GM23338 (cell line): ENCODE data around the gene GPC5. TPM values are rescaled to one million over a fixed set of nuclear protein-coding genes. Genes with fewer than 3 reads are reported as not detected.

Experiments used
- ATAC-seq: fragments of 200-7000 bp; cut with Tn5 transposase; 3 replicates; pipeline ENCODE4 v1.9.1; 2020
- DNase-seq: peaks from one replicate; pipeline ENCODE4 v3.0.0-alpha.2; 2015; ENCODE audit warnings: low spot score
- H2AFZ ChIP-seq: fragments of 200-600 bp; sonication (generic); 2 replicates; pipeline ENCODE4 v1.8.0; 2016; ENCODE audit warnings: antibody characterized with exemption, mild to moderate bottlenecking, moderate library complexity
- H3F3A ChIP-seq: fragments of 200-600 bp; sonication (generic); replicated peaks from 2 replicates; pipeline ENCODE4 v1.8.0; 2017; ENCODE audit warnings: antibody characterized with exemption, mixed run types, low read depth
- H3K27ac ChIP-seq: fragments of 200-600 bp; sonication (generic); 2 replicates; pipeline ENCODE4 v1.6.1; 2016; ENCODE audit warnings: low read depth
- H3K27me3 ChIP-seq: fragments of 200-600 bp; sonication (generic); 2 replicates; pipeline ENCODE4 v1.8.0; 2016; ENCODE audit warnings: mild to moderate bottlenecking, mixed run types, moderate library complexity; ENCODE audit not compliant: insufficient read depth
- H3K36me3 ChIP-seq: fragments of 200-600 bp; sonication (generic); 2 replicates; pipeline ENCODE4 v1.8.0; 2016; ENCODE audit warnings: mild to moderate bottlenecking; ENCODE audit not compliant: insufficient read depth
- H3K4me1 ChIP-seq: fragments of 200-600 bp; sonication (generic); 2 replicates; pipeline ENCODE4 v1.8.0; 2016; ENCODE audit warnings: mild to moderate bottlenecking, moderate library complexity; ENCODE audit not compliant: insufficient read depth
- H3K4me2 ChIP-seq: fragments of 200-600 bp; sonication (generic); 2 replicates; pipeline ENCODE4 v1.7.1; 2017; ENCODE audit warnings: mixed run types
- H3K4me3 ChIP-seq: fragments of 200-600 bp; sonication (generic); 2 replicates; pipeline ENCODE4 v1.6.1; 2016; ENCODE audit warnings: mixed run types
- H3K79me2 ChIP-seq: fragments of 200-600 bp; sonication (generic); replicated peaks from 2 replicates; pipeline ENCODE4 v1.8.0; 2017; ENCODE audit warnings: mild to moderate bottlenecking; ENCODE audit not compliant: insufficient read depth
- H3K9me2 ChIP-seq: fragments of 200-600 bp; sonication (generic); 2 replicates; pipeline ENCODE4 v1.8.0; 2017; ENCODE audit not compliant: insufficient read depth
- H4K20me1 ChIP-seq: fragments of 200-600 bp; sonication (generic); replicated peaks from 2 replicates; pipeline ENCODE4 v1.8.0; 2017; ENCODE audit warnings: mild to moderate bottlenecking; ENCODE audit not compliant: insufficient read depth
- H3K27ac Mint-ChIP-seq: 2 replicates; pipeline ENCODE4 v1.8.0; 2020; ENCODE audit warnings: inconsistent platforms, mild to moderate bottlenecking, moderate library complexity, mixed read lengths
- H3K27me3 Mint-ChIP-seq: 3 replicates; pipeline ENCODE4 v1.8.0; 2022; ENCODE audit warnings: low read depth, mild to moderate bottlenecking, moderate library complexity, mixed read lengths, inconsistent platforms; ENCODE audit not compliant: insufficient read depth, poor library complexity
- H3K36me3 Mint-ChIP-seq: 3 replicates; pipeline ENCODE4 v1.8.0; 2021; ENCODE audit warnings: low read depth, mild to moderate bottlenecking, inconsistent platforms, moderate library complexity, mixed read lengths
- H3K4me1 Mint-ChIP-seq: 3 replicates; pipeline ENCODE4 v1.8.0; 2020; ENCODE audit warnings: mild to moderate bottlenecking, inconsistent platforms, mixed read lengths
- H3K4me3 Mint-ChIP-seq: 3 replicates; pipeline ENCODE4 v1.8.0; 2021; ENCODE audit warnings: moderate library complexity, mild to moderate bottlenecking, inconsistent platforms, mixed read lengths
- H3K9me3 Mint-ChIP-seq: 3 replicates; pipeline ENCODE4 v1.8.0; 2020; ENCODE audit warnings: moderate library complexity, mild to moderate bottlenecking, inconsistent platforms, mixed read lengths
- EZH2 ChIP-seq: fragments of 200-600 bp; sonication (generic); IDR thresholded peaks from one replicate; pipeline ENCODE4 v1.8.0; 2017; ENCODE audit warnings: antibody characterized with exemption, mild to moderate bottlenecking, low read depth; ENCODE audit not compliant: unreplicated experiment
- EZH2phosphoT487 ChIP-seq: fragments of 200-600 bp; sonication (generic); IDR thresholded peaks from one replicate; pipeline ENCODE4 v1.8.1; 2018; ENCODE audit warnings: antibody characterized with exemption; ENCODE audit not compliant: unreplicated experiment
- NANOG ChIP-seq: IDR thresholded peaks from 2 replicates; pipeline ENCODE4 v1.6.1; 2016; ENCODE audit warnings: antibody characterized with exemption, borderline replicate concordance
- POLR2AphosphoS5 ChIP-seq: IDR thresholded peaks from 2 replicates; pipeline ENCODE4 v1.6.1; 2016; ENCODE audit warnings: antibody characterized with exemption, low read depth
- STAT1 ChIP-seq: IDR thresholded peaks from one replicate; pipeline ENCODE4 v1.6.1; 2016; ENCODE audit warnings: antibody characterized with exemption; ENCODE audit not compliant: unreplicated experiment
- ZNF331 ChIP-seq: fragments of 250-450 bp; sonication (Bioruptor Pico); IDR thresholded peaks from 2 replicates; pipeline ENCODE4 v1.5.0; 2020; ENCODE audit warnings: low read depth, mild to moderate bottlenecking, moderate library complexity
- polyA plus RNA-seq: library from polyadenylated mRNA; unstranded; fragments of >200 nt; fragmentation: Nextera tagmentation; extraction: Ambion mirVana; gene quantifications from 2 replicates; pipeline ENCODE4 v1.2.1, GENCODE V29; 2016
- total RNA-seq: library from RNA; depleted of rRNA; stranded (reverse); fragments of >200 nt; shearing (Covaris generic); gene quantifications from 2 replicates; pipeline ENCODE4 v1.2.3, GENCODE V29; 2014
- TF ChIP-seq, protein P1 (sequence below), 2 experiments: fragments of 200-600 bp in 1 of 2; sonication (generic) in 1 of 2; conservative IDR thresholded peaks; 2 replicates each; pipeline versions ENCODE4 v1.5.1 to v1.6.1; 2016 to 2017; ENCODE audit warnings: antibody characterized with exemption in 2 of 2, low read depth in 2 of 2, mild to moderate bottlenecking in 2 of 2, moderate library complexity in 1 of 2
- TF ChIP-seq, protein P2 (sequence below): IDR thresholded peaks from one replicate; pipeline ENCODE4 v1.6.1; 2018; ENCODE audit warnings: antibody characterized with exemption; ENCODE audit not compliant: unreplicated experiment
- TF ChIP-seq, protein P3 (sequence below): fragments of 250-450 bp; sonication (Bioruptor Pico); IDR thresholded peaks from 2 replicates; pipeline ENCODE4 v1.5.0; 2020; ENCODE audit warnings: mild to moderate bottlenecking, moderate library complexity

The GPC5 gene
- total and polyA plus RNA-seq, 2 experiments from 2014 or later, result 0.95 to 1.1 TPM

DNA sequence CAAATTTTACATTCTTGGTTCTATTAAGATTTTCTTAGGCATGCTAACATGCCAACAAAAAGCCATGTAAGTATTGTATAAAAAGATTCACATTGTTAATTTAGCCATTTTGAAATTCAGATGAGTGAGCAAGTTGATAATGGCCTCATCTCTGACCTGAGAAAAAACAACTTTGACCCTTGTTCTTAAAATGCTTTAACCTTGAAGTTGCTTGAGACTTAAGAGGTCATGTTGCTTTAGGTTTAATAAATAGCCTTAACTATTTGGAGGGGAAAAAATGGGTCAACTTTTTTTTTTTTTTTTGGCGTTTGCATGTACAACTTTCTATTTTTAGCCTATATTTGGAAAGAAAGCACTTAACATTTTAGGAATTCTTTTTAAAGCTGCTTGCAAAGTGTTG is 44.9 kb upstream of the GPC5 start (continued):
- TF ChIP-seq, protein P1, sequence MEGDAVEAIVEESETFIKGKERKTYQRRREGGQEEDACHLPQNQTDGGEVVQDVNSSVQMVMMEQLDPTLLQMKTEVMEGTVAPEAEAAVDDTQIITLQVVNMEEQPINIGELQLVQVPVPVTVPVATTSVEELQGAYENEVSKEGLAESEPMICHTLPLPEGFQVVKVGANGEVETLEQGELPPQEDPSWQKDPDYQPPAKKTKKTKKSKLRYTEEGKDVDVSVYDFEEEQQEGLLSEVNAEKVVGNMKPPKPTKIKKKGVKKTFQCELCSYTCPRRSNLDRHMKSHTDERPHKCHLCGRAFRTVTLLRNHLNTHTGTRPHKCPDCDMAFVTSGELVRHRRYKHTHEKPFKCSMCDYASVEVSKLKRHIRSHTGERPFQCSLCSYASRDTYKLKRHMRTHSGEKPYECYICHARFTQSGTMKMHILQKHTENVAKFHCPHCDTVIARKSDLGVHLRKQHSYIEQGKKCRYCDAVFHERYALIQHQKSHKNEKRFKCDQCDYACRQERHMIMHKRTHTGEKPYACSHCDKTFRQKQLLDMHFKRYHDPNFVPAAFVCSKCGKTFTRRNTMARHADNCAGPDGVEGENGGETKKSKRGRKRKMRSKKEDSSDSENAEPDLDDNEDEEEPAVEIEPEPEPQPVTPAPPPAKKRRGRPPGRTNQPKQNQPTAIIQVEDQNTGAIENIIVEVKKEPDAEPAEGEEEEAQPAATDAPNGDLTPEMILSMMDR (conservative IDR thresholded peaks at IDR 0.05; ENCODE audit: low read depth in 2 of 2), result no peak
- no peak for TF ChIP-seq EZH2phosphoT487

DNA sequence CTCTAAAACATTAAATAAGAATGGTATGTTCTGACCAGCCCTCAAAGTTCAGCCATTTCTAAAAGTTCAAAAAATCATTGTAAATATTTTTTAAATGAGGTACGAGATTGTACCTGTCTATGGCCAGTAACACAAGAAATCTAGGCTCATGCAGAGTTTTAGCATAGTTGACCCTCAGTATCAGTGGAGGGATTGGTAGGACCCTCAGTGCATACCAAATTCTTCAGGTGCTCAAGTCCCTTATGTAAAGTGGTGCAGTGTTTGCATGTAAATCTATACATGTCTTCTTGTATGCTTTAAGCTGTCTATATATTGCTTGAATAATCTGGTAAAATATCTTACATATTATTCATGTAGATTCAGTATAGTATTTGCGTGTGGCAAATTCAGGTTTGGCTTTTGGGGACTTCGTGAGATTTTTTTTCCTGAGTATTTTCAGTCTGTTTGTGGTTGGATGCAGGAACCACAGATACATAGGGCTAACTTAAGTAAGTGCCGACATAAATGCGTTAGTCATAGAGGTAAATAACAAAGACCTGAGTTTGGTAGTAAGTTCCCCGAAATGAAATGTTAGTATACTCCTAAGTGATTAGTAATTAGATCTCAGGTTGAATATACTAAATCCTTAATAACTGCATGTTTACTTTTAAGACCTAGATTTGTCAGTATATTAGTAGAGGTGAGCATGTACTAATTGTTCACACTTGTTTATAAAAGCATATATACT is 43.2 kb upstream of the GPC5 start:
- H3K79me2 ChIP-seq, result peaks cover 40% of the 10 kb centered on the region
- ATAC-seq (no peak), DNase-seq (no peak)
- no peaks in the 10 kb centered on the region for H3K9me2 ChIP-seq
- H3K27ac Mint-ChIP-seq, result no peak overlapping the region
- no peaks in the 10 kb centered on the region for H3K27me3 ChIP-seq
- H3K4me1 ChIP-seq, result peaks cover 15% of the 10 kb centered on the region
- no peak overlapping the region for H3K4me2 ChIP-seq
- peak overlapping the region; percentile 2; the same call in 1 of the 2 replicates for H3K27ac ChIP-seq
- H2AFZ ChIP-seq, result no peak overlapping the region
- H3K4me3 Mint-ChIP-seq, result no peak overlapping the region
- peaks cover 66% of the 10 kb centered on the region for H3K36me3 ChIP-seq
- peaks cover 11% of the 10 kb centered on the region for H3K27me3 Mint-ChIP-seq
- H4K20me1 ChIP-seq, result peaks cover 70% of the 10 kb centered on the region
- H3F3A ChIP-seq, result peaks cover 42% of the 10 kb centered on the region
- H3K4me1 Mint-ChIP-seq, result peaks cover 40% of the 10 kb centered on the region
- H3K9me3 Mint-ChIP-seq, result no peaks in the 10 kb centered on the region
- peaks cover 79% of the 10 kb centered on the region for H3K36me3 Mint-ChIP-seq
- no peak overlapping the region for H3K4me3 ChIP-seq
- TF ChIP-seq, protein P2, sequence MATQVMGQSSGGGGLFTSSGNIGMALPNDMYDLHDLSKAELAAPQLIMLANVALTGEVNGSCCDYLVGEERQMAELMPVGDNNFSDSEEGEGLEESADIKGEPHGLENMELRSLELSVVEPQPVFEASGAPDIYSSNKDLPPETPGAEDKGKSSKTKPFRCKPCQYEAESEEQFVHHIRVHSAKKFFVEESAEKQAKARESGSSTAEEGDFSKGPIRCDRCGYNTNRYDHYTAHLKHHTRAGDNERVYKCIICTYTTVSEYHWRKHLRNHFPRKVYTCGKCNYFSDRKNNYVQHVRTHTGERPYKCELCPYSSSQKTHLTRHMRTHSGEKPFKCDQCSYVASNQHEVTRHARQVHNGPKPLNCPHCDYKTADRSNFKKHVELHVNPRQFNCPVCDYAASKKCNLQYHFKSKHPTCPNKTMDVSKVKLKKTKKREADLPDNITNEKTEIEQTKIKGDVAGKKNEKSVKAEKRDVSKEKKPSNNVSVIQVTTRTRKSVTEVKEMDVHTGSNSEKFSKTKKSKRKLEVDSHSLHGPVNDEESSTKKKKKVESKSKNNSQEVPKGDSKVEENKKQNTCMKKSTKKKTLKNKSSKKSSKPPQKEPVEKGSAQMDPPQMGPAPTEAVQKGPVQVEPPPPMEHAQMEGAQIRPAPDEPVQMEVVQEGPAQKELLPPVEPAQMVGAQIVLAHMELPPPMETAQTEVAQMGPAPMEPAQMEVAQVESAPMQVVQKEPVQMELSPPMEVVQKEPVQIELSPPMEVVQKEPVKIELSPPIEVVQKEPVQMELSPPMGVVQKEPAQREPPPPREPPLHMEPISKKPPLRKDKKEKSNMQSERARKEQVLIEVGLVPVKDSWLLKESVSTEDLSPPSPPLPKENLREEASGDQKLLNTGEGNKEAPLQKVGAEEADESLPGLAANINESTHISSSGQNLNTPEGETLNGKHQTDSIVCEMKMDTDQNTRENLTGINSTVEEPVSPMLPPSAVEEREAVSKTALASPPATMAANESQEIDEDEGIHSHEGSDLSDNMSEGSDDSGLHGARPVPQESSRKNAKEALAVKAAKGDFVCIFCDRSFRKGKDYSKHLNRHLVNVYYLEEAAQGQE, result no peak
- TF ChIP-seq ZNF331 (CRISPR knock-in tag) (no peak), EZH2phosphoT487 (no peak), NANOG (no peak), STAT1 (no peak), EZH2 (no peak), POLR2AphosphoS5 (no peak)
- TF ChIP-seq, protein P1 (conservative IDR thresholded peaks at IDR 0.05; ENCODE audit: low read depth in 2 of 2), result no peak
- TF ChIP-seq, protein P3, sequence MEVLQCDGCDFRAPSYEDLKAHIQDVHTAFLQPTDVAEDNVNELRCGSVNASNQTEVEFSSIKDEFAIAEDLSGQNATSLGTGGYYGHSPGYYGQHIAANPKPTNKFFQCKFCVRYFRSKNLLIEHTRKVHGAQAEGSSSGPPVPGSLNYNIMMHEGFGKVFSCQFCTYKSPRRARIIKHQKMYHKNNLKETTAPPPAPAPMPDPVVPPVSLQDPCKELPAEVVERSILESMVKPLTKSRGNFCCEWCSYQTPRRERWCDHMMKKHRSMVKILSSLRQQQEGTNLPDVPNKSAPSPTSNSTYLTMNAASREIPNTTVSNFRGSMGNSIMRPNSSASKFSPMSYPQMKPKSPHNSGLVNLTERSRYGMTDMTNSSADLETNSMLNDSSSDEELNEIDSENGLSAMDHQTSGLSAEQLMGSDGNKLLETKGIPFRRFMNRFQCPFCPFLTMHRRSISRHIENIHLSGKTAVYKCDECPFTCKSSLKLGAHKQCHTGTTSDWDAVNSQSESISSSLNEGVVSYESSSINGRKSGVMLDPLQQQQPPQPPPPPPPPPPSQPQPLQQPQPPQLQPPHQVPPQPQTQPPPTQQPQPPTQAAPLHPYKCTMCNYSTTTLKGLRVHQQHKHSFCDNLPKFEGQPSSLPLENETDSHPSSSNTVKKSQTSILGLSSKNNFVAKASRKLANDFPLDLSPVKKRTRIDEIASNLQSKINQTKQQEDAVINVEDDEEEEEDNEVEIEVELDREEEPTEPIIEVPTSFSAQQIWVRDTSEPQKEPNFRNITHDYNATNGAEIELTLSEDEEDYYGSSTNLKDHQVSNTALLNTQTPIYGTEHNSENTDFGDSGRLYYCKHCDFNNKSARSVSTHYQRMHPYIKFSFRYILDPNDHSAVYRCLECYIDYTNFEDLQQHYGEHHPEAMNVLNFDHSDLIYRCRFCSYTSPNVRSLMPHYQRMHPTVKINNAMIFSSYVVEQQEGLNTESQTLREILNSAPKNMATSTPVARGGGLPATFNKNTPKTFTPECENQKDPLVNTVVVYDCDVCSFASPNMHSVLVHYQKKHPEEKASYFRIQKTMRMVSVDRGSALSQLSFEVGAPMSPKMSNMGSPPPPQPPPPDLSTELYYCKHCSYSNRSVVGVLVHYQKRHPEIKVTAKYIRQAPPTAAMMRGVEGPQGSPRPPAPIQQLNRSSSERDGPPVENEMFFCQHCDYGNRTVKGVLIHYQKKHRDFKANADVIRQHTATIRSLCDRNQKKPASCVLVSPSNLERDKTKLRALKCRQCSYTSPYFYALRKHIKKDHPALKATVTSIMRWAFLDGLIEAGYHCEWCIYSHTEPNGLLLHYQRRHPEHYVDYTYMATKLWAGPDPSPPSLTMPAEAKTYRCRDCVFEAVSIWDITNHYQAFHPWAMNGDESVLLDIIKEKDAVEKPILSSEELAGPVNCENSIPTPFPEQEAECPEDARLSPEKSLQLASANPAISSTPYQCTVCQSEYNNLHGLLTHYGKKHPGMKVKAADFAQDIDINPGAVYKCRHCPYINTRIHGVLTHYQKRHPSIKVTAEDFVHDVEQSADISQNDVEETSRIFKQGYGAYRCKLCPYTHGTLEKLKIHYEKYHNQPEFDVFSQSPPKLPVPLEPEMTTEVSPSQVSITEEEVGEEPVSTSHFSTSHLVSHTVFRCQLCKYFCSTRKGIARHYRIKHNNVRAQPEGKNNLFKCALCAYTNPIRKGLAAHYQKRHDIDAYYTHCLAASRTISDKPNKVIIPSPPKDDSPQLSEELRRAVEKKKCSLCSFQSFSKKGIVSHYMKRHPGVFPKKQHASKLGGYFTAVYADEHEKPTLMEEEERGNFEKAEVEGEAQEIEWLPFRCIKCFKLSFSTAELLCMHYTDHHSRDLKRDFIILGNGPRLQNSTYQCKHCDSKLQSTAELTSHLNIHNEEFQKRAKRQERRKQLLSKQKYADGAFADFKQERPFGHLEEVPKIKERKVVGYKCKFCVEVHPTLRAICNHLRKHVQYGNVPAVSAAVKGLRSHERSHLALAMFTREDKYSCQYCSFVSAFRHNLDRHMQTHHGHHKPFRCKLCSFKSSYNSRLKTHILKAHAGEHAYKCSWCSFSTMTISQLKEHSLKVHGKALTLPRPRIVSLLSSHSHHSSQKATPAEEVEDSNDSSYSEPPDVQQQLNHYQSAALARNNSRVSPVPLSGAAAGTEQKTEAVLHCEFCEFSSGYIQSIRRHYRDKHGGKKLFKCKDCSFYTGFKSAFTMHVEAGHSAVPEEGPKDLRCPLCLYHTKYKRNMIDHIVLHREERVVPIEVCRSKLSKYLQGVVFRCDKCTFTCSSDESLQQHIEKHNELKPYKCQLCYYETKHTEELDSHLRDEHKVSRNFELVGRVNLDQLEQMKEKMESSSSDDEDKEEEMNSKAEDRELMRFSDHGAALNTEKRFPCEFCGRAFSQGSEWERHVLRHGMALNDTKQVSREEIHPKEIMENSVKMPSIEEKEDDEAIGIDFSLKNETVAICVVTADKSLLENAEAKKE (CRISPR knock-in tag), result no peak
